Hippocampal formation (tissue), 2 donors: Measurements from ENCODE around the gene CRACDL.
A peak's percentile ranks its signal among the peaks of the same experiment; 100 is the strongest.

ENCODE experiments used
- DNase-seq, 2 donors: peaks; one replicate each; lab custom pipeline; 2025; lab: John Stamatoyannopoulos, UW

CRACDL gene

DNA sequence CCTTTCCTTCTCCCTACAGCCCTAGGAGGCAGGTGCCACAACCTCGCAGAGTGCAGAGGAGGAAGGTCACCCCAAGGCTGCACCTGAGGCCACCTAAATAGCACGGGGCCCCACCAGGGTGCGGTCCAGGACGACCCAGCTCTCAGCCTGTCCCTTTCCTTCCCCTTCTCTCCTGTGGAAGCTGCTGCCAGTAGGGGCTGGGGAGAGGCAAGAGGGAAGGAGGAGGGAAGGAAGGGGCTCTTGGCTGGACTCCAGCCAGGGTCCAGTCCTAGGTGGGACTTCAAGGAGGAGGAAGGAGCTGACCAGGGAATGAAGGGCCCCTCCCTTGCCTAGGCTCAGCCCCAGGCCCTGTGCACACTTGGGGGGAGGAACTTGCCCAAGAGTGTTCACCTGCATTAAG is 11.1 kb downstream of the CRACDL start:
- no peak for DNase-seq

DNA sequence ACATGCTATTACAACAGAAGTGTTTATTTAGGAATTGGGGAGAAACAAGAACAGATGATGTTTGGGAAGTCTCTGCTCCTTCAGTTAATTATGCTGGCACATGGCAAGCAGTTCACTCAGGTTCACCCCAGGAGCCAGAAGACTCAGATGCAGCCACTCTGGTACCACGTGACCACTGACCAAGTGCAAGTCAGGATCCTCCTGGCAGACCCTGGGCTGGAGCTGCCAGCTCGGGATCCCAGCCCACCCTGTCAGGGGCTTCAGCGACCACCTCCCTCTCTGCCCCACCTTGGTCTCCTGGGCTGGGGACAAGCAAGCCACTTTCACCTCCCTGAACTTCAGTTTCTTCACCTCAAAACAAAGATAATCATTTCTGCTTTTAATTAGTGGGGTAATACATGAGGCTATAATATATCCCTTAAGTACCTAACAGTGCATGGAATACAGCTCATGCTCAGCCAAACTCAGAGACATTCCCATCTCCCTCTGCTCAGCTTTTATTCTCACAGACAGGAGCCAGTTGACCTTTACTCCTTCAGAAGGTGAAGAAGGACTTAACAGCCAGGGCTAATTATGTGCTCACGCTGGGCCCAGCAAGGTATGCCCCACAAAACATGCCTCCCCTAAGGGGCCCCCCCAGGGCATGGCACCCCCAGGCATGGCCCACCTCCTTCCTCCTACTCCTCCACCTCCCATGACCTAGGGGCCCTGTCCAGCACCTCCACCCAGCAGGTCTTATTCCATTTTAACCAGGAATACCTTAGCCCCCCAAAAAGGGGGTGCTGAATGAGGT is 11.8 kb downstream of the CRACDL start:
- DNase-seq, result no peak

DNA sequence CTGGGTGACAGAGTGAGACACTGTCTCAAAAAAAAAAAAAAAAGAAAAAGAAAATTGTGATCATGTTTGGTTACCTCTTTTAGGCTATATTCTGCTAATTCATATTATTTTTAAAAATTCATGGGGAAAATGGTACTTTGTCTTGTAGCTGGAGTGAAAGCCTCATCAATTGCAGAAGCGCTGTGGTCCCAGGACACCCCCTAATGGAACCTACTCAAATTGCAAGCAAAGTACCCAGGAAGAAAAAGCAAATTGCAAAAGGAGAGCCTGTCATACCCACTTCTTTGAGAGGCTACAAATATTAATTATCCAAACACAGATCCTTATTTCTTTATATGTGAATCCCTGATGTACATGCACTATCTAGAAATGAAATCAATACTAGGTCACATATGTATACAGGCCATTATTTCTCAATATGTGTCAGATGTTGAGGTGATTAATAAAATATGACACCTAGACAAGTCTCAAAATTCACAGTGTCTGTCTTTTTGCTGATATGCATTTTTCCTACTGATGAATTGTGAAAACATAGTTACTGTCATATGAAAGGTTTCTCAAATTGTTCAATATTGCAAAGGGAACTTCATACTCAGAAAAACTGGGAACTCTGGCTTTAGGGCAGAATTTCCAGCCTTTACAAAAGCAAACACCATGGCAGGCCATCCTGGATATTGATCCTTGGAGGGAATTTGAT is 12.6 kb downstream of the CRACDL start:
- no peak for DNase-seq

DNA sequence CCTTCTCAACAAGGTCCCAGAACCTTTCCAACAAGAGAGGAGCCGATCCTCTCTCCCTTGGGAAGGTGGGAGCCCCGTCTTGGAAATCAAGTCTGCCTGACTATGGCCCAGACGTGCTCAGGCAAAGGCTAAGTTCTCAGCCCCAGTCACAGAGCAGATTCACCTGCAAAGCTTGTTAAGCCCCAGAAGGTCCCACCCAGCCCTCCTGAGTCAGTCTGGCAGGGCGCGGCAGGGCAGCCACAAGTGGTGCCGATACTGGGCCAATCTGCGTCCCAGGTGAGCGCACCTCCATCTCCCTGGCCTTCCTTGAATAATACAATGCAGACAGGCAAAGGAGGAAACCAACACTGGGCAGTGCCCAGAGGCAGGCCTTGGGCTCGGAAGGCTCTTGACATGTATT is 15.0 kb downstream of the CRACDL start:
- DNase-seq, result no peak

DNA sequence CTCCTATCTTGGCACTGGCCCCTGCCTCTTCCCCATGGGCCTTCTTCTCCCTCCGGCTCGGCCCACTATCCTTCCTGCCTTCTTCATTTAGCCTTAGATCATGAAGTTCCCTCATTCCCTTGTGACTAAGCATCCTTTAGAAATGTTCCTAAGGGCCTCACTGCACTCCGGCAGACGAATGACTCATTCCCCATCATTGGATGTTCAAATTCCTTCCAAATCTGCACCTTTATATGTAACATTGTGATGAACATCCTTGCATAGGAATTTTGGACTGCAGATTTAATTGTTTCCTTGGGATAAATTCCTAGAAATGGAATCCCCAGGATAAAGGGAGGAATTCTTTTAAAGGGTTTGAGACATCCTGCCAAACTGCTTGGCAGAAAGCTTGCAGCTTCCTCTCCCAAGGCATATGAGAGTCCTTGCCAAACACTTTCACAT is 19.0 kb downstream of the CRACDL start:
- DNase-seq, result no peak

DNA sequence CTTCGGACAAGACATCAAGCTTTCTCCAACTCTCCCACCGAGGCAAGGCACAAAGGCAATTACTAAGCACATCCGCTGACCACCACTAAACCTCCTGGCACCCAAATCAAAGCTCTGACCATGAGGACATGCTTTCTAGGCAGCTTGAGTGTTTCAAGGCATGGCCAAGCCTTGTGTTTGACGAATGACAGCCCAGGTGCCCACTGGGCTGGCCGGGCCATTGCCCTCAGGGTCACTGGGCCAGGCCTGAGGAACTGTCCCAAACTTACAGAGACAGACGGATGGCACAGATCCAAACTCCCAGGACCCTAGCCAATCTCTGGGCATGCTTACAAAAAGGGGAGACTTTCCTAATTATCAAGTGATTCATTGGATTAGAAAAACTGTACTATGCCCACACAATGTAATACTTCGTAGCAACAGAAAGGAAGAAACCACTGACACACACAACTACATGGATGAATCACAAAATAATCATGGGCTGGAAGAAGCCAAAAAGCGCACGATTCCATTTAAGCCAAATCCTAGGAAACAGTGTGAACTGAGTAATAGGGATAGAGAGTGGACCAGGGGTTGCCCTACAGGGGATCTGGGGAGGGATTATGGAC is 20.2 kb downstream of the CRACDL start:
- DNase-seq, result no peak

DNA sequence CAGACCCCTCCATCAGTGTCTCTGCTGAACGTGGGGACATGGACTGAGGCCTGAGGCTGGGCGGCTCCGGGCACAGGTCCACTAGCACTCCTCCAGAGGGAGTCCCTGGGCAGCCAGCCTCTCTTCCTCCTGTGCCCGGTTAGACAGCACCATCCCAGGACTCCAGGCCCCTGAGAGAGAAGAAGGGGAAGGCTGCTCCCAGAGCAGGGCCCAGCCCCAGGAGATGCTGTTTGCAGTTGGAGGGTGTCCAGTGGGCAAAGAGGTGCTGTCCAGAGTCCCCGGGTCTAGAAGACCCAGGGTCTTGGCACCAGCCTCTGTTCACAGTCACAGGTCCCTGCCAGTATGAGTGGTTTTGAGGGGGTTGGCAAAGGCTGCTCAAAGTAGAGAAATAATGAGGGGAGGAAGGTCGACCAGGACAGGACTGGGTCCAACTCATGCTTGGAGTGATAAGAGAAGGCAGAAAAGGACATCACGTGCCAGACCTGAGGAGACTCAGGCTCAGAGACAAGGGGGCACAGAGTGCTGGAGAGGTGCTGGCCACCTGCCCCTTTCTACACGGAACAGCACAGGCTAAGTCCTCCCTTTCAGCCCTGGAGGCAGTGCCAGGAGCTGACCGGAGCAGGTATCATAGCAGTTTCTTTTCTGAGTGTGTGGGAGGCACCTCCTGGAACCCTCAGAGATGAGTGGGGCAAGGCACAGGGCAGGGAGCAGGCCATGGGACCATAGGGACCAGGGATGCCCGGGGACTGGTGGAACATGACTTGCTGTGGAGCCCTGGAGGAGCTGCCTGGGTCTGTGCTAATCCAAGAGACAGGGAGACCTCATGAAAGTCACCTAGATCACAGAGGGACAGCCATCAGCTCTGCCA is 21.1 kb downstream of the CRACDL start:
- no peak for DNase-seq

DNA sequence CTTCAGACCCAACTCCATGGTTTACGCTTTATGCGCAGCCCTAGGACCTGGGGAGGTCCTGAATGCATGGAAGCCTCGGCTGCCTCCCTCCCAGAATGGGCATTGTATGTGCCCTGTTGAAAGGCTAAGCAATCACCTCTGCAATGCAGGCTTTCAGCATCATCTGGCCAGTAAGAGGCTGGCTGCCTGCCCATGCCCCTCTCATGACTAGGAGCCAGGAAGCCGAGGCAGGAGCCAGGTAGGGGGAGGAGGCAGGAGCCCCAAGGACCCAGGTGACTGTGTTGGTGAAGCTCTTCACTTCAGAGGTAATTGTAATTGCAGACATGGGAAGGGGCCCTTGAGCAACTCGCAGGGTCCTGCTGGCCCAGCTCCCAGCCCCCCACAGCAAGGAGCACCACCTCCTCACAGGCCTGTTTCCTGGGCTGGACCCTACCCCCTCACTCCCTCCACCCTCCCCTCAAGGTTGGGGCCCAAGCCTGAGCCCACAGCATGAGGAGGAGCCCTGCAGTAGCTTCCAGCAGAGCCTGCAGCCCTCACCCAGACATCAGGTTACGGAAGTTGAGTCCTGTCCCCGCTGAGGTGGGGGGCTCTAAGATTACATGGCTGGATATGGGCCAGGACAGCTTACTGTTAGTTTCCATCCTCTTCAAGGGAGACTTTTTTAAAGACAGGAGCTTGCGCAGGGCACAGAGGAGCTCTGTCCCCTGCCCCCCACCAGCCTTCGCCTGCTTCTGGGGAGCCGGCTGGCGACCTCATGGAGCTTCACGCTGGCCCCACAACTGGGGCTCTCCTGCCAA is 21.9 kb downstream of the CRACDL start:
- no peak for DNase-seq

DNA sequence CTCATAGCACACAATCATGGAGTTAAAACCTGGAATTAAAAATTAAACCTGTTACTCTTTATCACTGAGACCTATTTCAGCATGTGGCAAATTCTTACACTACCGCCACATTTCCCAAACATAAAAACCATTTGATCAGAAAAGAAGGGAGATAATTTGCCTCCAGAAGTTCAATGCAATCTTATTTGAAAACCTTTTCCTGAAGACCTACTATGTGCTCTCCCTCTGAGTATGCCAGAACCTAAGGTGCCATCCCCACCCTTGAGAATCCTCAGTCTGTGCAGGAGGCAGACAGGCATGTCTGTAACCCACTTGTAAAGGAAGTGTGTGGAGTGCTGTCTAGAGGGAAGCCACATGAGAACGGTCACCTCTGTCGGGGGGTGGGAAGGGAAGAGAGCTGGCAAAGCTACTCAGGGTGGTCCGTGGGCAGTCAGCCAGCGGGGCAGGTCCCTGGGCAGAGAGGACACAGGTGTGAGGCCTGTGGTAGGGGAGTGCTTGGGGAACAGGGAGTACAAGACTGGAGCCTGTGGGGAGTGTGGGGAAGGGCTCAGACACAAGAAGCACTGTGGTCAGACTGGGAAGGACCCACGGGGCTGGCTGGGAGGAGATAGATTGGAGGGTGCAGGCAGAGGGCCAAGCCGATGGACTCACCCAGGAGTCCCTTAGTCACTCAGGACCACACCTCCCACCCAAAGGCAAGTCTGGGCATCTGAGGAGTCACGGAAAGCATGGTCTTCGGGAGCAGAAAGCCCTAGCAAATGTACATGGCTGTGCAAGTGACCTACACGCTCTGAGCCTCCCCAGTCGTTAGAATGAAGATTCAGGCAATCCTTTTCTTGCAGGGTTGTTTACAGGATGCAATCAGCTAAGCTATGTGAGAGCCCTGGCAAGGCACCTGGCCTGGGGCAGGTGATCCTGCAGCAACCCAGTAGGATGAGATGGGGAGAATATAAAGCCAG is 22.8 kb downstream of the CRACDL start:
- DNase-seq, result no peak

DNA sequence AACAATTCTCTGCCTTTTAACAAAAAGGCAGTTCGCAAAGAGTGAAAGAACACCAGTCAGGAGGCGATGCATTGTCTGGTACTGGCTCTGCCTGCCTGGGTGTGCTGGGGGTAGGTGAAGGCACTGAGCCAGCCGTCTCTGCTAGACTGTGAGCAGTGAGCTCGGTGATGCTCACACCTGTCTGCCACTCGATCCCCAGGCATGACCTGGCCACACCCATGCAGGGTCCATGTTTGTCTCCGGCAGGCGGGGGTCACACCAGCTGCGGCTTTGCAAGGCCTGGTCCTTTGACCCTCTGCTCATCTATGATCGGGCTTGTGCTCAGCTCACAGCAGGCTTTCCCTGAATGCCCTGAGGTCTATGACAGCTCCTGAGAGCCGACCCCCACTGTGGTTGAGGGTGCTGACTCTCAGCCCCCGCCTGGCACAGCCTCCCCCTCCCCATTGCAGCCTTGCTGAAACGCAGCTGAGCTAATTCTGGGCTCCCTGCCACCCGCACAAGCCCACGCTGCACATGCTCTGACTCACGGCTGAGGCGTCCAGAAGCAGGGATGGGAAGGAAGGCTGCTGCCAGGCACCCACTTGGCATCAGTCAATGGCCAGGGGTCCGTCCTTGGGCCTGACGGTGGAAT is 23.7 kb downstream of the CRACDL start:
- peak in 1 of 2 donors; percentile 35 for DNase-seq

DNA sequence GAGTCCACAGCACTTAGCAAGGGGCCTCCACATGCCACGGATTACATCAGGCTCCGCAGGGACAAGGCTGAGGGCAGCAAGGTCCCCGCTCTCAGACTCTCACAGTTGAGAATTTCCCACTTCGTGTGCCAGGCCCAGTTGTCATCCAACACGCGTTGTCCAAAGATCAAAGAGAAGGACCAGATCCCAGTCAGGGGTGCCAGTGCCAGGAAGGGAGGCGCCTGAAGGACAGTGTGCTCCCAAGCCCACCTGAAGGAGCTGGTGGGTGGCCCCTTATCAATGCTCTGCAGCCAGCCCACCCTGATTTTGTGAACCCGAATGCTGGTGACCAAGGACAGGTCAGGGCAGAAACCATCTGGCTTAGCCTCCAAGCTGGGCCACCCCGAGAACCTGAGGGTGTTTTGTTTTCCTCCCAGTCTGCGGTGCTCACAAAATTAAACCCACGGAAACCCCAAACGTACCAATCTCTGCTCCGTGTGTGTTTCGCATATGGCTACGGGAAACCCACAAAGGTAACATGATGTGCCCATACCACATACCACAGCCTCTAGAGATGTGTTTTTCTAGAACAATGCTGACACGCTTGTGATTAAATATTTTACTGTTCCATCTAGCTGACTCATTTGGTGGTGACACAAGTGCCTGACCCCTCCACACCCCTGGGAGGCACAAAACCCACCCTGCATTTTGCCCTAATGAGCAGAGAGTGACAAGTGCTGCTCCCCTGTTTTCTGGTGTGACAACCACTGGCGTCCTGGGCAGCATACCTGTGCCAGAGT is 24.5 kb downstream of the CRACDL start:
- DNase-seq, result no peak

DNA sequence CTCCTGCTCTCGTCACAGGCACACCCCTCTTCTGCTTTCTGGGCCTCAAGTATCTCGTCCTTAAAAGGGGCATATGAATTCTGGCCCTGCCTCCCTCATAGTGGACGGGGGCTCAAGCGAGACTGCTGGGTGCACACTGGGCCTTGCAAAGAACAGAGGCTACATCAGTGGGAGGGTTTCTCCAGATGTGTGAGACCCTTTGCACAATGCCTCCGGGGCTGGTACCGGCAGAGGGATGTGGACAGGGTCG is 25.0 kb downstream of the CRACDL start:
- DNase-seq, result no peak

DNA sequence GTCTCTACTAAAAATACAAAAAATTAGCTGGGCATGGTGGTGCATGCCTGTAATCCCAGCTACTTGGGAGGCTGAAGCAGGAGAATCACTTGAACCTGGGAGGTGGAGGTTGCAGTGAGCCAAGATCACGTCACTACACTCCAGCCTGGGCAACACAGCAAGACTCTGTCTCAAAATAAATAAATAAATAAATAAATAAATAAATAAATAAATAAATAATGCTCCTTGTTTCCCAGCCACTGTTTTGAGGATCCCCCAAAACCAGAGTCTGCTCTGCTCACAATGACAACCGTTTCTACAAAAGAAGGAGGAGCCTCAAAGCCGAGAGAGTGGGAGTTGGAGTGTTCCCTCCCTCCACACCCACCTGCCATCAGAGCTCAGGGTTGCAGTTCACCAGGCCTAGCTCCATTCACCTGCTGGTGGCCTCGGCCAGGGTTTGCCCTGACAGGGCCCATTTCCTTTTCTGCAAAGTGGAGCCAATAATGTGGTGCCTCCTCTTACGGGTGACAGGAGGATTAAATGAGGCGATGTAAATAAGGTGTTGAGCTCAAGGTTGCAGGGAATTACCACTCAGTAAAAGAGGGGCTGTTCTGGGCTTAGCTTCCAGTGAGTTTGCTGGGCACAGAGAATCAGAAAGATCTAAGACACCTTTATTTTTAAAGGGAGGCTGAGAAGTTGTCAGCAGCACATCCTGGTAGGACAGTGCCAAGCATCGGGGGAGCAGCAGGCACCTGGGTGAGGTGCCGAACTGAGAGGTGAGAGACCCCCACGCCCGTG is 25.5 kb downstream of the CRACDL start:
- no peak for DNase-seq

DNA sequence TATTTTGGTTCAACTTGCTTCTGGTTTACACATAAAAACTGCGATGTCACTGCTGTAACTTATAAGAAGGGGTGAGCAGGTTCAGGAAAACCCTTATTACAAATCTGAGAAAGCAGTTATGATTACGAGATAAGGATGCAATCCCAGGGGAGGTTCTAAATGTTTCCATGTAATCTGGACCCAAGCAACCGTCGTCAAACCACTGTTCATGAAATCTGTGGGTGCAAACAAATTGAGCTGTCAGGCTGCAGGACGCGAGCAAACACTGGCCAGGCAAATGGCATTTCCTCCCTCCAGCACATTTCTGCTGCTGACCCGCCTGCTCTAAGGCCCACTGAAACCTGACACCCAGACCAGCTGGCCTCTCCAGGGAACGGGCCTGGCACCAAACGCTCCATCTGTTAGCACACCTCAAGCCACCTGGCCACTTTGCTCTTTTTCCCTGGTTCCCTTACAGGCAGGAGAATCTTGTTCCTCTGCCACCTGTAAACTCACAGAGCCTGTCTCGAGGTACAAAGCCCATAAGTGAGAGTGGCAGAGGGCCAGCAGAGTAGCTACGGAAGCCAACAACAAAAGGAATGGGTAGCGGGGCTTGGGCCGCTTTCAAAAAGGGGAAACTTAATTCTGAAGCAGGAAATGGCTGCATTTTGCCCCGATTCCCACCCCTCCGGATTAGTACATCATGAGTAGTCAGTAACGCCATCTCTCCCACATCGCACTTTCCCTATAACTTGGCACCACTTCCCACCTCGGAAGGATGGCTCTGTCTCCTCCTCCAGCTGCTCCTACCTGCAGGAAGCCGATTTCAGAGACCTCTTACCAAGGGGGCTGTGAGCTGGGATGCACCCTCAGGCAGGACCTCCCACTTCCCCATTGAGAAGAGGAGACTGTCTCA is 26.5 kb downstream of the CRACDL start:
- DNase-seq, result no peak

DNA sequence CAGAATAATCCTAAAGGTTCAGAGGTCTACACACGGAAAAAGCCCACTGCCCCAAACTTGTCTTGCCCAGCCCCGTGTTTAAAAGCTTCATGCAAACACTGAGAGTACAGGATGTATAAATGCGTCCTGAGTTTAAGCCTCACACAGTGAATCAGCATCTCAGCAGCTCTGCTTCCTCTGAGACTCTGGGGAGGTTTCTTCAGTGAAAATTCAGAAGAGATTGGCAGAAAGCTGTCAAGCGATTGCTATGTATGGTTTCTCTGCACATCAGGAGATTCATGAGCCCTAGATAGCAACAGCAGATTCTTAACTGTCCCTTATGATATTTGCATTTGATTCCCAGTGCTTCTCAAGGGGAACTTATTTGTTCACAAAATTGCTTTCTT is 27.1 kb downstream of the CRACDL start:
- DNase-seq, result no peak

DNA sequence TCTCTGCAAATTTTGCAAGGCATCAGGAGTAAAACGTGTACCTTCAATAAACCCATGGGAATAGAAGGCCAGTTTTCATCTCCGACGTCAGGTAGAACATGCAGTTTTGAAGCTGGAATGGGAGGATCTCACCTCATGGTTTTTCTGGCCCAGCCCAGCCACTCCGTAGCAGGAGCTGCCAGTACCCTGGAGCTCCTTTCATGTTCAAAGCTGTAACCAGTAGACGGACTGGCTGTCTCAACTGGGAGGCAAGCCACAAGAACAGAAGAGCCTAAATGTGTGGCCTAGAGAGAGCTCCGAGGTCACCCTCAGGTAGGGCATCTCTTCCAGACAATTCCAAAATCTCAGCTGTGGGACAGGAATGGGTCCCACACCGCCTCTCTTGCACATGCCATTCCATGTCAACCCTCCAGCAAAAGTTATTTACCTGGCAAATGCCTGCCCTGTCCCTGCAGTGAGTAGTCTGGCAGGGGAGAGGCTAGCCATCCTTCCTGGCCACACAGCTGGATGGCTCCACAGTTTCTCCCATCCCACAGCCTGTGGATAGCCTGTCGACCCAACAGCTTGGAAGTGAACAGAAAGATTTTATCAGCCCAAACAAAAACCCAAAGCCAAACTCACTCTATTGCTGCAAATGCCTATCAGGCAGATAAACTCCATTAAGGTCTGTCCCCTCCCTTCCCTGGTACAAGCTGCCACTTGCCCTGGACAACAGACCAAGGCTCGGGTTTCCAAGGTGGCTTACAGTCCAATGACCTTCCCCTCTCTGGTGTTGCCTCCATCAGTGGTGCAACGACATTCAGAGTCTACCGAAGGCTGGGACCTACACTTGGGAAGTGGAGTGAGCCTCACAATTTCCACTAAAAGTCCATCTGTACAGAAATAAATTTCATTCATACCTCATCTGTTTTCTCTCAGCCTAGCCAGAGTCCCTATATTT is 27.8 kb downstream of the CRACDL start:
- no peak for DNase-seq
